ENCODE data around the gene ABCC2.

- TF ChIP-seq, protein P1, sequence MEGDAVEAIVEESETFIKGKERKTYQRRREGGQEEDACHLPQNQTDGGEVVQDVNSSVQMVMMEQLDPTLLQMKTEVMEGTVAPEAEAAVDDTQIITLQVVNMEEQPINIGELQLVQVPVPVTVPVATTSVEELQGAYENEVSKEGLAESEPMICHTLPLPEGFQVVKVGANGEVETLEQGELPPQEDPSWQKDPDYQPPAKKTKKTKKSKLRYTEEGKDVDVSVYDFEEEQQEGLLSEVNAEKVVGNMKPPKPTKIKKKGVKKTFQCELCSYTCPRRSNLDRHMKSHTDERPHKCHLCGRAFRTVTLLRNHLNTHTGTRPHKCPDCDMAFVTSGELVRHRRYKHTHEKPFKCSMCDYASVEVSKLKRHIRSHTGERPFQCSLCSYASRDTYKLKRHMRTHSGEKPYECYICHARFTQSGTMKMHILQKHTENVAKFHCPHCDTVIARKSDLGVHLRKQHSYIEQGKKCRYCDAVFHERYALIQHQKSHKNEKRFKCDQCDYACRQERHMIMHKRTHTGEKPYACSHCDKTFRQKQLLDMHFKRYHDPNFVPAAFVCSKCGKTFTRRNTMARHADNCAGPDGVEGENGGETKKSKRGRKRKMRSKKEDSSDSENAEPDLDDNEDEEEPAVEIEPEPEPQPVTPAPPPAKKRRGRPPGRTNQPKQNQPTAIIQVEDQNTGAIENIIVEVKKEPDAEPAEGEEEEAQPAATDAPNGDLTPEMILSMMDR (conservative IDR thresholded peaks at IDR 0.05 in 1 of 2, IDR thresholded peaks at IDR 0.05 in 1 of 2; ENCODE audit: low read depth in 1 of 2, low read length in 2 of 2) = no peak
- TF ChIP-seq EZH2 (IDR thresholded peaks at IDR 0.05; ENCODE audit: low read length, missing control alignments) = no peak
Observed at GRCh38 chr10:99768556-99768955, 13.9 kb upstream of the ABCC2 start.
